Measurements from ENCODE around the gene PCNX1.

- TF ChIP-seq, protein P1, sequence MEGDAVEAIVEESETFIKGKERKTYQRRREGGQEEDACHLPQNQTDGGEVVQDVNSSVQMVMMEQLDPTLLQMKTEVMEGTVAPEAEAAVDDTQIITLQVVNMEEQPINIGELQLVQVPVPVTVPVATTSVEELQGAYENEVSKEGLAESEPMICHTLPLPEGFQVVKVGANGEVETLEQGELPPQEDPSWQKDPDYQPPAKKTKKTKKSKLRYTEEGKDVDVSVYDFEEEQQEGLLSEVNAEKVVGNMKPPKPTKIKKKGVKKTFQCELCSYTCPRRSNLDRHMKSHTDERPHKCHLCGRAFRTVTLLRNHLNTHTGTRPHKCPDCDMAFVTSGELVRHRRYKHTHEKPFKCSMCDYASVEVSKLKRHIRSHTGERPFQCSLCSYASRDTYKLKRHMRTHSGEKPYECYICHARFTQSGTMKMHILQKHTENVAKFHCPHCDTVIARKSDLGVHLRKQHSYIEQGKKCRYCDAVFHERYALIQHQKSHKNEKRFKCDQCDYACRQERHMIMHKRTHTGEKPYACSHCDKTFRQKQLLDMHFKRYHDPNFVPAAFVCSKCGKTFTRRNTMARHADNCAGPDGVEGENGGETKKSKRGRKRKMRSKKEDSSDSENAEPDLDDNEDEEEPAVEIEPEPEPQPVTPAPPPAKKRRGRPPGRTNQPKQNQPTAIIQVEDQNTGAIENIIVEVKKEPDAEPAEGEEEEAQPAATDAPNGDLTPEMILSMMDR (conservative IDR thresholded peaks at IDR 0.05; ENCODE audit: low read length): no peak
- no peak for TF ChIP-seq EZH2phosphoT487 (IDR thresholded peaks at IDR 0.05; ENCODE audit: borderline replicate concordance)
These were observed 74.9 kb downstream of the PCNX1 start for GRCh38 chr14:70982200-70982599.

Measured in Loucy (cell line).